HCT116 (cell line): Measurements from ENCODE around the gene TEDC1.

Experiments used
- CBX3 ChIP-seq: IDR thresholded peaks from 2 replicates; pipeline ENCODE4 v1.6.1; 2012; ENCODE audit warnings: low read depth
- ELF1 ChIP-seq: IDR thresholded peaks from 2 replicates; pipeline ENCODE4 v1.6.1; 2012; ENCODE audit warnings: low read depth, borderline replicate concordance
- EZH2phosphoT487 ChIP-seq: fragments of 200-600 bp; IDR thresholded peaks from 2 replicates; pipeline ENCODE4 v1.6.1; 2018; ENCODE audit warnings: antibody characterized with exemption, borderline replicate concordance
- JUND ChIP-seq: IDR thresholded peaks from 2 replicates; pipeline ENCODE4 v1.6.1; 2012
- POLR2A ChIP-seq: IDR thresholded peaks from 2 replicates; pipeline ENCODE4 v1.7.0; 2011; ENCODE audit warnings: borderline replicate concordance; ENCODE audit not compliant: insufficient read depth, insufficient read length; ENCODE audit errors: extremely low read depth
- YY1 ChIP-seq: IDR thresholded peaks from 2 replicates; pipeline ENCODE4 v1.6.1; 2011; ENCODE audit warnings: low read length, low read depth, moderate library complexity, mild to moderate bottlenecking; ENCODE audit not compliant: insufficient replicate concordance; ENCODE audit errors: extremely low read depth
- ZNF274 ChIP-seq: fragments of 200-500 bp; sonication (Bioruptor generic); IDR thresholded peaks from 2 replicates; pipeline ENCODE4 v1.6.1; 2014; ENCODE audit warnings: mild to moderate bottlenecking, low read depth, low read length, inconsistent platforms
- TF ChIP-seq, protein P1 (sequence below), 3 experiments: fragments of 200-600 bp in 1 of 3; sonication (generic) in 1 of 3; IDR thresholded peaks in 2 of 3; conservative IDR thresholded peaks in 1 of 3; 2 replicates each; pipeline ENCODE4 v1.5.1; 2012 to 2017; ENCODE audit warnings: low read depth in 2 of 3, low read length in 2 of 3, antibody characterized with exemption in 1 of 3, borderline replicate concordance in 1 of 3, control low read depth in 1 of 3, mild to moderate bottlenecking in 1 of 3, mixed read lengths in 1 of 3, mixed run types in 1 of 3, moderate library complexity in 1 of 3; ENCODE audit not compliant: insufficient read depth in 1 of 3
- TF ChIP-seq, protein P2 (sequence below): IDR thresholded peaks from 2 replicates; pipeline ENCODE4 v1.6.1; 2012
- TF ChIP-seq, protein P3 (sequence below): IDR thresholded peaks from 2 replicates; pipeline ENCODE4 v1.6.1; 2012; ENCODE audit warnings: low read depth
- TF ChIP-seq, protein P4 (sequence below): IDR thresholded peaks from 2 replicates; pipeline ENCODE4 v1.6.1; 2012

DNA sequence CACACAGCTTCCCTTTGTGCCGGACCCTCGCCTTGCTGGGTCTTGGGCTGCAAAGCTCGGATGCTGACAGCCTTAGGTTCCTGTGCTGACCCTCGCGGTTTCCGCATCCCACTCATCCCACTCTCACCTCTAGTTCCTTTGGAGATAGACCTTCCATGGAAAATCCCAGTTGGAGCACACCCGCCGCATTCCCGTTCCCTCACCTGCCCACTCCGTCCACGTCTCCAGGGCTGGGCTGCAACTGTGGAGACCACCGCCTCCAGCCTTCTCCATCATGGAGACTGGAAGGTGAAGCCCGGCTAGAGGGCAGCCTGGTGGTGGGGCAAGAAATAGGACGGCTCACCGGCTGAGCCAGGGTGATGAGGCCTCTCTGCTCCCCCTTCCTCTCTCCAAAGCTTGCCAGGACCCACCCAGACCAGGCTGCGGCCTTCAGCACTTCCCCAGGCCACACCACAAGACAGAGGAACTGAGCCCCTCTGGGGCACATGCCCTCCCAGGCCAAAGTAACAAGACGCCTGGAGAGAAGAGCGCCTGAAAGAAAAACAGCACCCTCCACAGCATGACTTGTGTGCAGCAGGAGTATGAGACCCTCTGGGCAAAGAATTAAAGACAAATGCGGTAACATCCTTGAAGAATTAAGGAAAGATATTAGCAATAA, 50.3 kb downstream of the TEDC1 start:
- TF ChIP-seq, protein P1, sequence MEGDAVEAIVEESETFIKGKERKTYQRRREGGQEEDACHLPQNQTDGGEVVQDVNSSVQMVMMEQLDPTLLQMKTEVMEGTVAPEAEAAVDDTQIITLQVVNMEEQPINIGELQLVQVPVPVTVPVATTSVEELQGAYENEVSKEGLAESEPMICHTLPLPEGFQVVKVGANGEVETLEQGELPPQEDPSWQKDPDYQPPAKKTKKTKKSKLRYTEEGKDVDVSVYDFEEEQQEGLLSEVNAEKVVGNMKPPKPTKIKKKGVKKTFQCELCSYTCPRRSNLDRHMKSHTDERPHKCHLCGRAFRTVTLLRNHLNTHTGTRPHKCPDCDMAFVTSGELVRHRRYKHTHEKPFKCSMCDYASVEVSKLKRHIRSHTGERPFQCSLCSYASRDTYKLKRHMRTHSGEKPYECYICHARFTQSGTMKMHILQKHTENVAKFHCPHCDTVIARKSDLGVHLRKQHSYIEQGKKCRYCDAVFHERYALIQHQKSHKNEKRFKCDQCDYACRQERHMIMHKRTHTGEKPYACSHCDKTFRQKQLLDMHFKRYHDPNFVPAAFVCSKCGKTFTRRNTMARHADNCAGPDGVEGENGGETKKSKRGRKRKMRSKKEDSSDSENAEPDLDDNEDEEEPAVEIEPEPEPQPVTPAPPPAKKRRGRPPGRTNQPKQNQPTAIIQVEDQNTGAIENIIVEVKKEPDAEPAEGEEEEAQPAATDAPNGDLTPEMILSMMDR (IDR thresholded peaks at IDR 0.05 in 2 of 3, conservative IDR thresholded peaks at IDR 0.05 in 1 of 3; ENCODE audit: borderline replicate concordance in 1 of 3, insufficient read depth in 1 of 3, low read depth in 2 of 3, low read length in 2 of 3) = no peak
- TF ChIP-seq ZNF274 = no peak
- TF ChIP-seq, protein P2, sequence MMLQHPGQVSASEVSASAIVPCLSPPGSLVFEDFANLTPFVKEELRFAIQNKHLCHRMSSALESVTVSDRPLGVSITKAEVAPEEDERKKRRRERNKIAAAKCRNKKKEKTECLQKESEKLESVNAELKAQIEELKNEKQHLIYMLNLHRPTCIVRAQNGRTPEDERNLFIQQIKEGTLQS = no peak
- TF ChIP-seq YY1 = no peak
- TF ChIP-seq POLR2A = no peak
- TF ChIP-seq, protein P3, sequence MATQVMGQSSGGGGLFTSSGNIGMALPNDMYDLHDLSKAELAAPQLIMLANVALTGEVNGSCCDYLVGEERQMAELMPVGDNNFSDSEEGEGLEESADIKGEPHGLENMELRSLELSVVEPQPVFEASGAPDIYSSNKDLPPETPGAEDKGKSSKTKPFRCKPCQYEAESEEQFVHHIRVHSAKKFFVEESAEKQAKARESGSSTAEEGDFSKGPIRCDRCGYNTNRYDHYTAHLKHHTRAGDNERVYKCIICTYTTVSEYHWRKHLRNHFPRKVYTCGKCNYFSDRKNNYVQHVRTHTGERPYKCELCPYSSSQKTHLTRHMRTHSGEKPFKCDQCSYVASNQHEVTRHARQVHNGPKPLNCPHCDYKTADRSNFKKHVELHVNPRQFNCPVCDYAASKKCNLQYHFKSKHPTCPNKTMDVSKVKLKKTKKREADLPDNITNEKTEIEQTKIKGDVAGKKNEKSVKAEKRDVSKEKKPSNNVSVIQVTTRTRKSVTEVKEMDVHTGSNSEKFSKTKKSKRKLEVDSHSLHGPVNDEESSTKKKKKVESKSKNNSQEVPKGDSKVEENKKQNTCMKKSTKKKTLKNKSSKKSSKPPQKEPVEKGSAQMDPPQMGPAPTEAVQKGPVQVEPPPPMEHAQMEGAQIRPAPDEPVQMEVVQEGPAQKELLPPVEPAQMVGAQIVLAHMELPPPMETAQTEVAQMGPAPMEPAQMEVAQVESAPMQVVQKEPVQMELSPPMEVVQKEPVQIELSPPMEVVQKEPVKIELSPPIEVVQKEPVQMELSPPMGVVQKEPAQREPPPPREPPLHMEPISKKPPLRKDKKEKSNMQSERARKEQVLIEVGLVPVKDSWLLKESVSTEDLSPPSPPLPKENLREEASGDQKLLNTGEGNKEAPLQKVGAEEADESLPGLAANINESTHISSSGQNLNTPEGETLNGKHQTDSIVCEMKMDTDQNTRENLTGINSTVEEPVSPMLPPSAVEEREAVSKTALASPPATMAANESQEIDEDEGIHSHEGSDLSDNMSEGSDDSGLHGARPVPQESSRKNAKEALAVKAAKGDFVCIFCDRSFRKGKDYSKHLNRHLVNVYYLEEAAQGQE = no peak
- TF ChIP-seq ELF1 = no peak
- TF ChIP-seq EZH2phosphoT487 = no peak
- TF ChIP-seq JUND = no peak
- no peak for TF ChIP-seq CBX3
- TF ChIP-seq, protein P4, sequence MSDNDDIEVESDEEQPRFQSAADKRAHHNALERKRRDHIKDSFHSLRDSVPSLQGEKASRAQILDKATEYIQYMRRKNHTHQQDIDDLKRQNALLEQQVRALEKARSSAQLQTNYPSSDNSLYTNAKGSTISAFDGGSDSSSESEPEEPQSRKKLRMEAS = no peak
